K562 (cell line): ENCODE results near the gene RAPGEF5. TPM values are rescaled to one million over a fixed set of nuclear protein-coding genes. Genes with fewer than 3 reads are reported as not detected.
A peak's percentile ranks its signal among the peaks of the same experiment; 100 is the strongest.

Experiments used
- ATAC-seq: fragments of 200-7000 bp; cut with Tn5 transposase; 3 replicates; pipeline ENCODE4 v1.9.1; 2020; ENCODE audit warnings: moderate library complexity
- BruUV-seq: library from RNA; stranded (reverse); fragments of 400-500 nt; replicated peaks from 2 replicates; lab custom pipeline; 2021; lab: Mats Ljungman, UMichigan
- CTCF ChIA-PET: fragments of 300-600 bp; formaldehyde crosslinking; extraction: SDS; loops from one replicate; lab custom pipeline; 2021; ENCODE audit warnings: low intra/inter-chr PET ratio; lab: Yijun Ruan, JAX
- POLR2A ChIA-PET: fragments of 300-600, 350-650 bp; sonication (Branson Sonifier 250); formaldehyde crosslinking; extraction: SDS; loops from one replicate; lab custom pipeline; 2021; ENCODE audit warnings: antibody characterized with exemption, inconsistent platforms; lab: Yijun Ruan, JAX
- DNase-seq, 4 experiments: peaks; one replicate each; pipeline versions ENCODE4 v3.0.0 to v3.0.0-alpha.2; 2011 to 2018; ENCODE audit warnings: low spot score in 3 of 4, mixed read lengths in 3 of 4; ENCODE audit errors: extremely low read depth in 1 of 4
- FAIRE-seq: peaks from 2 replicates; lab custom pipeline; 2011; peaks lifted over from hg19 to GRCh38; lab: Jason Lieb, UNC
- H2AFZ ChIP-seq: 2 replicates; pipeline ENCODE4 v1.6.0; 2011; ENCODE audit warnings: low read depth, low read length, control low read depth, inconsistent platforms
- H3K27ac ChIP-seq: fragments of 200-600 bp; 3 replicates; pipeline ENCODE4 v1.8.0; 2011; ENCODE audit warnings: low read depth, mild to moderate bottlenecking, control low read depth, inconsistent platforms, low read length, moderate library complexity, mixed read lengths; ENCODE audit errors: extremely low read depth
- H3K27me3 ChIP-seq, 2 experiments: fragments of 300-600 bp in 1 of 2; 2 replicates in 1 of 2; 3 replicates in 1 of 2; pipeline versions ENCODE4 v1.6.0 to v1.8.0; 2011; ENCODE audit warnings: inconsistent platforms in 2 of 2, low read length in 2 of 2, mild to moderate bottlenecking in 1 of 2, mixed read lengths in 1 of 2, moderate library complexity in 1 of 2; ENCODE audit not compliant: control insufficient read depth in 2 of 2, insufficient read depth in 2 of 2
- H3K36me3 ChIP-seq: fragments of 300-600 bp; 3 replicates; pipeline ENCODE4 v1.8.0; 2011; ENCODE audit warnings: mild to moderate bottlenecking, low read length, inconsistent platforms; ENCODE audit not compliant: control insufficient read depth, insufficient read depth
- H3K4me1 ChIP-seq, 2 experiments: fragments of 200-600 bp in 1 of 2; replicated peaks in 1 of 2; 2 replicates in 1 of 2; 3 replicates in 1 of 2; pipeline versions ENCODE4 v1.5.1 to v1.8.0; 2011; ENCODE audit warnings: inconsistent platforms in 2 of 2, low read length in 2 of 2, mild to moderate bottlenecking in 1 of 2, mixed read lengths in 1 of 2, moderate library complexity in 1 of 2; ENCODE audit not compliant: control insufficient read depth in 2 of 2, insufficient read depth in 2 of 2
- H3K4me2 ChIP-seq: 2 replicates; pipeline ENCODE4 v1.6.1; 2011; ENCODE audit warnings: low read length, control low read depth, inconsistent platforms, mixed read lengths; ENCODE audit not compliant: insufficient read depth
- H3K4me3 ChIP-seq: fragments of 200-600 bp; sonication (generic), shearing (Covaris generic); 2 replicates; pipeline ENCODE4 v1.5.1; 2016; ENCODE audit warnings: control low read depth, inconsistent platforms
- H3K79me2 ChIP-seq: fragments of 200-600 bp; 3 replicates; pipeline ENCODE4 v1.8.0; 2011; ENCODE audit warnings: low read length, inconsistent platforms; ENCODE audit not compliant: control insufficient read depth, insufficient read depth
- H3K9ac ChIP-seq, 2 experiments: 2 replicates each; pipeline versions ENCODE4 v1.6.0 to v1.6.1; 2011; ENCODE audit warnings: low read depth in 2 of 2, low read length in 2 of 2, control low read depth in 1 of 2, inconsistent platforms in 1 of 2, mild to moderate bottlenecking in 1 of 2, mixed read lengths in 1 of 2; ENCODE audit not compliant: insufficient read depth in 1 of 2
- H3K9me1 ChIP-seq: one replicate; pipeline ENCODE4 v1.6.0; 2011; ENCODE audit warnings: inconsistent platforms, mild to moderate bottlenecking, low read length, moderate library complexity; ENCODE audit not compliant: control insufficient read depth, insufficient read depth
- H3K9me3 ChIP-seq: replicated peaks from 2 replicates; pipeline ENCODE4 v1.5.1; 2011; ENCODE audit warnings: low read depth, low read length, inconsistent platforms; ENCODE audit not compliant: control insufficient read depth, insufficient read depth
- H4K20me1 ChIP-seq: replicated peaks from 2 replicates; pipeline ENCODE4 v1.6.1; 2011; ENCODE audit warnings: low read length, inconsistent platforms, mixed read lengths; ENCODE audit not compliant: control insufficient read depth, insufficient read depth
- CEBPB ChIP-seq: fragments of 450-650 bp; IDR thresholded peaks from 2 replicates; pipeline ENCODE4 v1.6.1; 2016; ENCODE audit warnings: missing genetic modification characterization, missing compliant biosample characterization
- CEBPG ChIP-seq, 3 experiments: fragments of 200-800 bp in 1 of 3; sonication (Bioruptor generic) in 1 of 3; sonication (generic) in 1 of 3; formaldehyde crosslinking in 1 of 3; IDR thresholded peaks in 2 of 3; conservative IDR thresholded peaks in 1 of 3; 2 replicates each; pipeline versions ENCODE4 v1.6.1 to v1.8.0; 2016 to 2022; ENCODE audit warnings: missing compliant biosample characterization in 2 of 3, missing genetic modification characterization in 2 of 3, mild to moderate bottlenecking in 1 of 3, missing genetic modification reagents in 1 of 3
- FOXP1 ChIP-seq: sonication (generic); formaldehyde crosslinking; IDR thresholded peaks from 2 replicates; pipeline ENCODE4 v1.8.0; 2022; ENCODE audit warnings: mild to moderate bottlenecking, missing genetic modification reagents
- KLF16 ChIP-seq: IDR thresholded peaks from 2 replicates; pipeline ENCODE4 v1.6.1; 2016; ENCODE audit warnings: antibody characterized with exemption
- MYC ChIP-seq, 2 experiments: fragments of 250-450 bp in 1 of 2; sonication (Bioruptor Pico) in 1 of 2; IDR thresholded peaks; 2 replicates each; pipeline versions ENCODE4 v1.5.1 to v1.6.1; 2012 to 2021; ENCODE audit warnings: low read depth in 2 of 2, borderline replicate concordance in 1 of 2, improper control_type of control experiment in 1 of 2, low read length in 1 of 2, mild to moderate bottlenecking in 1 of 2, moderate library complexity in 1 of 2
- NR2C2 ChIP-seq, 2 experiments: fragments of 200-800 bp in 1 of 2; sonication (Bioruptor generic) in 1 of 2; sonication (generic) in 1 of 2; formaldehyde crosslinking in 1 of 2; IDR thresholded peaks; 2 replicates each; pipeline versions ENCODE4 v1.6.1 to v1.8.0; 2016 to 2022; ENCODE audit warnings: mild to moderate bottlenecking in 1 of 2, missing compliant biosample characterization in 1 of 2, missing genetic modification characterization in 1 of 2, missing genetic modification reagents in 1 of 2
- PCBP1 ChIP-seq: fragments of 200-400 bp; formaldehyde crosslinking; IDR thresholded peaks from 2 replicates; pipeline ENCODE4 v1.6.1; 2018; ENCODE audit warnings: mild to moderate bottlenecking, low read depth, low read length; ENCODE audit not compliant: poor library complexity, severe bottlenecking
- PHF8 ChIP-seq: fragments of 200-600 bp; sonication (generic); IDR thresholded peaks from 2 replicates; pipeline ENCODE4 v1.6.1; 2012; ENCODE audit warnings: mixed run types, mild to moderate bottlenecking, inconsistent platforms, low read length, moderate library complexity, borderline replicate concordance
- POLR2B ChIP-seq: fragments of 450-650 bp; IDR thresholded peaks from 2 replicates; pipeline ENCODE4 v1.6.1; 2018; ENCODE audit warnings: low read depth; ENCODE audit not compliant: partially characterized antibody
- RAD51 ChIP-seq: fragments of 450-650 bp; IDR thresholded peaks from 2 replicates; pipeline ENCODE4 v1.7.1; 2016; ENCODE audit warnings: low read depth, mild to moderate bottlenecking, borderline replicate concordance
- WGBS: fragments of 100-300 bp; shearing (Covaris generic); methylation state at CpG from one replicate; pipeline ENCODE4 v1.1.6; 2016; ENCODE audit warnings: low coverage, mixed read lengths; ENCODE audit not compliant: insufficient coverage; ENCODE audit errors: missing lambda C conversion rate; 5-methylcytosine and 5-hydroxymethylcytosine counted together
- in situ Hi-C: fragments of 300-500 bp; cut with MboI; formaldehyde crosslinking; loops from 4 replicates; pipeline ENCODE4 v1.15.0; 2018; ENCODE audit warnings: inconsistent platforms, mixed read lengths
- intact Hi-C: fragments of 100-400 bp; cut with micrococcal nuclease; formaldehyde crosslinking; loops from 2 replicates; pipeline ENCODE4 v1.14.2; 2022
- polyA plus RNA-seq, 8 experiments: library from polyadenylated mRNA; depleted of rRNA in 4 of 8; stranded (reverse) in 5 of 8; unstranded in 3 of 8; fragments of >200 nt; fragmentation: Nextera tagmentation in 2 of 8; fragmentation: Illumina TruSeq in 1 of 8; extraction: Ambion mirVana in 2 of 8; extraction: Trizol in 1 of 8; gene quantifications; 2 replicates each; pipeline versions ENCODE4 v1.2.1 to v1.2.3, GENCODE V29; 2011 to 2014; ENCODE audit warnings: inconsistent platforms in 1 of 8, missing spikeins in 1 of 8
- total RNA-seq, 7 experiments: library from RNA; depleted of rRNA in 6 of 7; stranded (reverse); fragments of >200 nt in 6 of 7; fragmentation: Illumina TruSeq in 2 of 7; extraction: Trizol in 2 of 7; gene quantifications; 2 replicates each; pipeline versions ENCODE4 v1.2.1 to v1.2.3, GENCODE V29; 2011 to 2021; ENCODE audit warnings: low replicate concordance in 1 of 7
- TF ChIP-seq, protein P1 (sequence below): fragments of 450-650 bp; formaldehyde crosslinking; IDR thresholded peaks from 2 replicates; pipeline ENCODE4 v1.4.0; 2020; ENCODE audit warnings: mild to moderate bottlenecking, moderate library complexity
- TF ChIP-seq, protein P2 (sequence below): sonication (generic); formaldehyde crosslinking; IDR thresholded peaks from 2 replicates; pipeline ENCODE4 v1.8.0; 2022; ENCODE audit warnings: mild to moderate bottlenecking, missing genetic modification reagents

RAPGEF5 gene
- total and polyA plus RNA-seq, 9 of the 15 experiments (the other 6 are each of a cell fraction or from before 2014, with no cell fraction given), result 0.39 to 2.0 (median 1.1) TPM

DNA sequence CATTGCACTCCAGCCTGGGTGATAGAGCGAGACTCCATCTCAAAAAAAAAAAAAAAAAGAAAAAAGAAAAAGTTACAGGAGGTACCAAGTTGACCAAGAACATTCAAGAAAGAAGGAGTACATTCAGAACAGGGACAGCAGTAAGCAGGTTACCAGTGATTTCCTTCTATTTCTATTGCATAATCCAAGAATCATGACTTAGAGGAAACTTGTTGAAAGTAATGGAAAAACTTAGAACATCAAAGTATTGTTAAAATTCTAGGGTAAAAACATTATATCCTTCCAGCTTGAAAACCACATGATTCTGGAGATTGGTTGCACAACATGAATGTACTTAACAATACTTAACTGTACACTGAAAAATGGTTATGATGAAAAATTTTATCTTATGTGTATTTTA lies 25.2 kb downstream of the RAPGEF5 start:
- no peak overlapping the region for H3K9ac ChIP-seq
- FAIRE-seq, result no peak
- no peaks in the 10 kb centered on the region for H3K9me1 ChIP-seq
- no peak overlapping the region for H3K4me3 ChIP-seq
- ATAC-seq, result no peak
- no peaks in the 10 kb centered on the region for H3K79me2 ChIP-seq
- TF ChIP-seq RAD51, result no peak
- TF ChIP-seq PHF8, result no peak
- no peak for TF ChIP-seq CEBPG (CRISPR knock-in tag; IDR thresholded peaks at IDR 0.05)
- peak; percentile 22 to 35; a peak in 1 of 4 replicates for TF ChIP-seq CEBPG (tag; conservative IDR thresholded peaks at IDR 0.05 in 1 of 2, IDR thresholded peaks at IDR 0.05 in 1 of 2)
- TF ChIP-seq CEBPB (tag), result peak; percentile 39; the same call in 1 of the 2 replicates
- H3K4me2 ChIP-seq, result no peak overlapping the region
- H3K27me3 ChIP-seq, result no peaks in the 10 kb centered on the region
- intact Hi-C loops (no loop called here), in situ Hi-C loops (no loop called here)
- H3K36me3 ChIP-seq, result no peaks in the 10 kb centered on the region
- WGBS, result no CpG with 5 or more reads among the region's 1 CpG
- no peak overlapping the region for H3K27ac ChIP-seq
- no peaks in the 10 kb centered on the region for H3K9me3 ChIP-seq
- ChIA-PET CTCF (no interaction called here), POLR2A (no interaction called here)
- BruUV-seq, result no TSS peak
- no peak for DNase-seq
- peaks cover 6 to 10% of the 10 kb centered on the region in 2 experiments; a peak in 4 of 5 replicates for H3K4me1 ChIP-seq
- no peak overlapping the region for H2AFZ ChIP-seq
- H4K20me1 ChIP-seq, result no peaks in the 10 kb centered on the region

DNA sequence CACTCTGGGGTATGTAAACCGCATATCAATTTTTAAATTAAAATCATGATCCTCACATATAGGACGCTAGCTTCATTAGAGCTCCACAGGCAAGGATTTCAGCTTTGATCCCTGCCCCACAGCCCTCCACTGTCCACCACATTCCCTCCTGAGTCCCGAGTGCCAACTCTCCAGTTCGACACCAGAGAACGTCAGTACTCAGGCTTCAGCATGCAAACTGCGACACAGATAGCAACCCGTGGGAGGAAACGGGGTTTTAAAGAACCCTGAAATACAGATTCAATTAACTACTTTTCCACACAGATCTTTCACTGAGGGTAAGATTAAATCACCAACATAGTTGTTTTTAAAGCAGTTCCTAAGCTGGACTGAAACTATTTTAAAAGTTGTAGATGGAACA lies 26.1 kb downstream of the RAPGEF5 start:
- no peaks in the 10 kb centered on the region for H3K79me2 ChIP-seq
- no peak for TF ChIP-seq NR2C2 (CRISPR knock-in tag; IDR thresholded peaks at IDR 0.05)
- TF ChIP-seq NR2C2 (tag; IDR thresholded peaks at IDR 0.05), result no peak
- TF ChIP-seq FOXP1 (CRISPR knock-in tag), result no peak
- TF ChIP-seq MYC (IDR thresholded peaks at IDR 0.05; ENCODE audit: low read depth, low read length), result no peak
- TF ChIP-seq MYC (CRISPR knock-in tag; IDR thresholded peaks at IDR 0.05; ENCODE audit: borderline replicate concordance, low read depth), result no peak
- TF ChIP-seq PCBP1, result no peak
- TF ChIP-seq KLF16, result no peak
- TF ChIP-seq, protein P1, sequence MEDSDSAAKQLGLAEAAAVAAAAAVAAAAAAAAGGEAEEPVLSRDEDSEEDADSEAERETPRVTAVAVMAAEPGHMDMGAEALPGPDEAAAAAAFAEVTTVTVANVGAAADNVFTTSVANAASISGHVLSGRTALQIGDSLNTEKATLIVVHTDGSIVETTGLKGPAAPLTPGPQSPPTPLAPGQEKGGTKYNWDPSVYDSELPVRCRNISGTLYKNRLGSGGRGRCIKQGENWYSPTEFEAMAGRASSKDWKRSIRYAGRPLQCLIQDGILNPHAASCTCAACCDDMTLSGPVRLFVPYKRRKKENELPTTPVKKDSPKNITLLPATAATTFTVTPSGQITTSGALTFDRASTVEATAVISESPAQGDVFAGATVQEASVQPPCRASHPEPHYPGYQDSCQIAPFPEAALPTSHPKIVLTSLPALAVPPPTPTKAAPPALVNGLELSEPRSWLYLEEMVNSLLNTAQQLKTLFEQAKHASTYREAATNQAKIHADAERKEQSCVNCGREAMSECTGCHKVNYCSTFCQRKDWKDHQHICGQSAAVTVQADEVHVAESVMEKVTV (CRISPR knock-in tag), result no peak
- TF ChIP-seq, protein P2, sequence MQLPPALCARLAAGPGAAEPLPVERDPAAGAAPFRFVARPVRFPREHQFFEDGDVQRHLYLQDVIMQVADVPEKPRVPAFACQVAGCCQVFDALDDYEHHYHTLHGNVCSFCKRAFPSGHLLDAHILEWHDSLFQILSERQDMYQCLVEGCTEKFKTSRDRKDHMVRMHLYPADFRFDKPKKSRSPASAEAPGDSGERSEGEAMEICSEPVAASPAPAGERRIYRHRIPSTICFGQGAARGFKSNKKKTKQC, result no peak
- TF ChIP-seq POLR2B, result no peak

More for the DNA sequence above, 26.1 kb downstream of the RAPGEF5 start:
- H3K4me2 ChIP-seq, result no peak overlapping the region
- BruUV-seq, result no TSS peak
- ATAC-seq (no peak), DNase-seq (no peak), FAIRE-seq (no peak)
- WGBS, result 63% methylated on average over 8 of the region's 8 CpGs
- no peaks in the 10 kb centered on the region for H4K20me1 ChIP-seq
- ChIA-PET POLR2A (no interaction called here), CTCF (no interaction called here)
- H3K36me3 ChIP-seq, result no peaks in the 10 kb centered on the region
- H3K27me3 ChIP-seq, result no peaks in the 10 kb centered on the region
- no peak overlapping the region for H3K9ac ChIP-seq
- H3K27ac ChIP-seq, result no peak overlapping the region
- no peak overlapping the region for H2AFZ ChIP-seq
- H3K4me3 ChIP-seq, result no peak overlapping the region
- peaks cover 6 to 10% of the 10 kb centered on the region in 2 experiments; a peak in 4 of 5 replicates for H3K4me1 ChIP-seq
- H3K9me1 ChIP-seq, result no peaks in the 10 kb centered on the region
- intact Hi-C loops (no loop called here), in situ Hi-C loops (no loop called here)
- no peaks in the 10 kb centered on the region for H3K9me3 ChIP-seq
